MM.1S (cell line): Measurements from ENCODE around the gene ZNF300.

Experiments
- DNase-seq: peaks from one replicate; pipeline ENCODE4 v3.0.0-alpha.2; 2015
- H2AFZ ChIP-seq: fragments of 300-600 bp; sonication (generic); 2 replicates; pipeline ENCODE4 v1.6.0; 2016; ENCODE audit warnings: antibody characterized with exemption, low read length
- H3F3A ChIP-seq: fragments of 300-600 bp; sonication (generic); 2 replicates; pipeline ENCODE4 v1.6.1; 2016; ENCODE audit warnings: mild to moderate bottlenecking, antibody characterized with exemption, low read length, moderate library complexity, mixed read lengths; ENCODE audit not compliant: insufficient read depth
- H3K27ac ChIP-seq: fragments of 300-600 bp; sonication (generic); 2 replicates; pipeline ENCODE4 v1.5.1; 2016; ENCODE audit warnings: mild to moderate bottlenecking, low read length
- H3K27me3 ChIP-seq: fragments of 300-600 bp; sonication (generic); replicated peaks from 2 replicates; pipeline ENCODE4 v1.6.0; 2016; ENCODE audit warnings: low read length; ENCODE audit not compliant: insufficient read depth
- H3K36me3 ChIP-seq: fragments of 300-600 bp; sonication (generic); replicated peaks from 2 replicates; pipeline ENCODE4 v1.6.1; 2016; ENCODE audit warnings: mild to moderate bottlenecking, low read length, mixed read lengths; ENCODE audit not compliant: insufficient read depth
- H3K4me1 ChIP-seq: fragments of 300-600 bp; sonication (generic); 2 replicates; pipeline ENCODE4 v1.6.1; 2016; ENCODE audit warnings: low read length, mixed read lengths
- H3K4me2 ChIP-seq: fragments of 300-600 bp; sonication (generic); 2 replicates; pipeline ENCODE4 v1.6.0; 2016; ENCODE audit warnings: low read depth, low read length
- H3K4me3 ChIP-seq: fragments of 300-600 bp; sonication (generic); 2 replicates; pipeline ENCODE4 v1.5.1; 2016; ENCODE audit warnings: low read length, mixed read lengths
- H3K79me2 ChIP-seq: fragments of 300-600 bp; sonication (generic); 2 replicates; pipeline ENCODE4 v1.6.1; 2016; ENCODE audit warnings: mixed run types, low read length, mixed read lengths
- H3K9ac ChIP-seq: fragments of 300-600 bp; sonication (generic); 2 replicates; pipeline ENCODE4 v1.6.1; 2016; ENCODE audit warnings: low read length, mixed read lengths
- H3K9me2 ChIP-seq: fragments of 300-600 bp; sonication (generic); replicated peaks from 2 replicates; pipeline ENCODE4 v1.6.1; 2016; ENCODE audit warnings: mild to moderate bottlenecking, low read length, mixed read lengths; ENCODE audit not compliant: insufficient read depth
- H3K9me3 ChIP-seq: fragments of 300-600 bp; sonication (generic); replicated peaks from 2 replicates; pipeline ENCODE4 v1.6.1; 2016; ENCODE audit warnings: mild to moderate bottlenecking, low read length, mixed read lengths; ENCODE audit not compliant: insufficient read depth
- H4K20me1 ChIP-seq: fragments of 300-600 bp; sonication (generic); 2 replicates; pipeline ENCODE4 v1.6.1; 2016; ENCODE audit warnings: mild to moderate bottlenecking, low read length, moderate library complexity, mixed read lengths; ENCODE audit not compliant: insufficient read depth
- CTCF ChIP-seq: fragments of 300-600 bp; sonication (generic); IDR thresholded peaks from 2 replicates; pipeline ENCODE4 v1.5.1; 2016; ENCODE audit warnings: antibody characterized with exemption, low read length, mixed read lengths
- EZH2 ChIP-seq: fragments of 300-600 bp; sonication (generic); optimal IDR thresholded peaks from 2 replicates; pipeline ENCODE3; 2017; ENCODE audit warnings: low read depth, mild to moderate bottlenecking, antibody characterized with exemption, low read length, mixed read lengths
- EZH2phosphoT487 ChIP-seq: fragments of 300-600 bp; sonication (generic); IDR thresholded peaks from 2 replicates; pipeline ENCODE4 v1.6.1; 2018; ENCODE audit warnings: antibody characterized with exemption, low read length

Gene ZNF300

GRCh38 chr5:150895431-150896428 is 9.1 kb downstream of the ZNF300 start:
- no peak for DNase-seq
- H3K4me2 ChIP-seq = no peak overlapping the region
- no peaks in the 10 kb centered on the region for H3K36me3 ChIP-seq
- no peaks in the 10 kb centered on the region for H3K27me3 ChIP-seq
- H3K79me2 ChIP-seq = no peaks in the 10 kb centered on the region
- H3K9me3 ChIP-seq = no peaks in the 10 kb centered on the region
- no peaks in the 10 kb centered on the region for H4K20me1 ChIP-seq
- H3K4me1 ChIP-seq = no peaks in the 10 kb centered on the region
- H2AFZ ChIP-seq = no peak overlapping the region
- no peaks in the 10 kb centered on the region for H3F3A ChIP-seq
- TF ChIP-seq EZH2phosphoT487 (no peak), EZH2 (no peak), CTCF (no peak)
- H3K27ac ChIP-seq = no peak overlapping the region
- H3K9ac ChIP-seq = no peak overlapping the region
- H3K4me3 ChIP-seq = no peak overlapping the region
- no peaks in the 10 kb centered on the region for H3K9me2 ChIP-seq

- Histone ChIP-seq H3K4me1 (no peaks in the 10 kb centered on the region), H2AFZ (no peak overlapping the region), H3K9ac (no peak overlapping the region), H3F3A (no peaks in the 10 kb centered on the region), H3K4me3 (no peak overlapping the region), H3K27me3 (no peaks in the 10 kb centered on the region), H4K20me1 (no peaks in the 10 kb centered on the region), H3K79me2 (no peaks in the 10 kb centered on the region), H3K9me3 (no peaks in the 10 kb centered on the region), H3K27ac (no peak overlapping the region), H3K4me2 (no peak overlapping the region), H3K36me3 (no peaks in the 10 kb centered on the region), H3K9me2 (no peaks in the 10 kb centered on the region)
- TF ChIP-seq EZH2phosphoT487 (no peak), CTCF (no peak), EZH2 (no peak)
- no peak for DNase-seq
Measured at GRCh38 chr5:150879358-150879757, 25.4 kb downstream of the ZNF300 start.

GRCh38 chr5:150862070-150862469 is 42.7 kb downstream of the ZNF300 start:
- H4K20me1 ChIP-seq = no peaks in the 10 kb centered on the region
- H2AFZ ChIP-seq = no peak overlapping the region
- H3K4me1 ChIP-seq = no peaks in the 10 kb centered on the region
- no peak overlapping the region for H3K4me3 ChIP-seq
- H3K4me2 ChIP-seq = no peak overlapping the region
- H3K27me3 ChIP-seq = no peaks in the 10 kb centered on the region
- no peak overlapping the region for H3K9ac ChIP-seq
- no peaks in the 10 kb centered on the region for H3K36me3 ChIP-seq
- no peak for DNase-seq
- no peaks in the 10 kb centered on the region for H3K79me2 ChIP-seq
- TF ChIP-seq EZH2 = no peak
- TF ChIP-seq CTCF = no peak
- no peak for TF ChIP-seq EZH2phosphoT487
- no peaks in the 10 kb centered on the region for H3K9me3 ChIP-seq
- no peaks in the 10 kb centered on the region for H3F3A ChIP-seq
- no peak overlapping the region for H3K27ac ChIP-seq
- H3K9me2 ChIP-seq = no peaks in the 10 kb centered on the region
